Breast epithelium (tissue), 3 donors: ENCODE data around the gene SRC.

ENCODE experiments used
- CTCF ChIP-seq, 3 donors: fragments of 450-650 bp; IDR thresholded peaks; one replicate each; pipeline ENCODE4 v1.5.1; 2016 to 2017; ENCODE audit warnings: antibody characterized with exemption in 3 of 3, mild to moderate bottlenecking in 3 of 3, moderate library complexity in 3 of 3
- POLR2A ChIP-seq: fragments of 450-650 bp; IDR thresholded peaks from one replicate; pipeline ENCODE4 v1.6.1; 2016; ENCODE audit warnings: antibody characterized with exemption, mild to moderate bottlenecking, moderate library complexity
- POLR2AphosphoS5 ChIP-seq, 3 donors: sonication (generic); formaldehyde crosslinking; IDR thresholded peaks; one replicate each; pipeline ENCODE4 v1.6.1; 2017; ENCODE audit warnings: antibody characterized with exemption in 3 of 3

GRCh38 chr20:37378420-37378784 lies 32.5 kb downstream of the SRC start:
- TF ChIP-seq CTCF (IDR thresholded peaks at IDR 0.05): no peak
- no peak for TF ChIP-seq POLR2A
- TF ChIP-seq POLR2AphosphoS5 (IDR thresholded peaks at IDR 0.05): no peak
